Prostate gland (tissue), 2 donors: Measurements from ENCODE around the gene PRR5. TPM values are rescaled to one million over a fixed set of nuclear protein-coding genes. Genes with fewer than 3 reads are reported as not detected.
A peak's percentile ranks its signal among the peaks of the same experiment; 100 is the strongest.

Experiments used
- DNase-seq: peaks from one replicate; pipeline ENCODE4 v3.0.0-alpha.2; 2019; ENCODE audit warnings: low spot score
- H3K27ac ChIP-seq, 2 donors: fragments of 200-600 bp; sonication (generic); 2 replicates each; pipeline ENCODE4 v1.5.1; 2017 to 2019
- H3K27me3 ChIP-seq: fragments of 200-600 bp; sonication (generic); replicated peaks from 2 replicates; pipeline ENCODE4 v1.5.1; 2019; ENCODE audit not compliant: insufficient read depth
- H3K36me3 ChIP-seq, 2 donors: fragments of 200-600 bp; sonication (generic); 1 replicate in 1 of 2; 2 replicates in 1 of 2; pipeline versions ENCODE4 v1.5.1 to v1.8.1; 2017 to 2019
- H3K4me1 ChIP-seq: fragments of 200-600 bp; sonication (generic); replicated peaks from 2 replicates; pipeline ENCODE4 v1.5.1; 2019
- H3K4me3 ChIP-seq, 2 donors: fragments of 200-600 bp; sonication (generic); 2 replicates each; pipeline ENCODE4 v1.5.1; 2017 to 2019
- H3K9me3 ChIP-seq: fragments of 200-600 bp; sonication (generic); 2 replicates; pipeline ENCODE4 v1.5.1; 2017
- POLR2A ChIP-seq: fragments of 450-650 bp; IDR thresholded peaks from one replicate; pipeline ENCODE4 v1.6.1; 2016; ENCODE audit warnings: antibody characterized with exemption, mild to moderate bottlenecking
- POLR2AphosphoS5 ChIP-seq: sonication (generic); formaldehyde crosslinking; IDR thresholded peaks from one replicate; pipeline ENCODE4 v1.6.1; 2017; ENCODE audit warnings: antibody characterized with exemption
- WGBS: methylation state at CpG from one replicate; pipeline ENCODE4 v1.1.5; 2018; 5-methylcytosine and 5-hydroxymethylcytosine counted together
- intact Hi-C: fragments of 100-400 bp; cut with DNase I; formaldehyde crosslinking; loops from one replicate; pipeline ENCODE4 v1.14.2; 2022
- total RNA-seq, 2 donors: library from RNA; depleted of rRNA; stranded (reverse); fragments of >200 nt; gene quantifications; one replicate each; pipeline ENCODE4 v1.1.0, GENCODE V29; 2016
- TF ChIP-seq, protein P1 (sequence below), 4 experiments: fragments of 200-600 bp in 2 of 4; fragments of 450-650 bp in 2 of 4; sonication (generic) in 2 of 4; IDR thresholded peaks; 1 replicate in 3 of 4; 2 replicates in 1 of 4; pipeline ENCODE4 v1.5.1; 2016 to 2019; ENCODE audit warnings: antibody characterized with exemption in 4 of 4, mild to moderate bottlenecking in 2 of 4, moderate library complexity in 2 of 4

PRR5 gene
- total RNA-seq, 2 donors from 2014 or later, result 47.8 to 56.5 TPM

DNA sequence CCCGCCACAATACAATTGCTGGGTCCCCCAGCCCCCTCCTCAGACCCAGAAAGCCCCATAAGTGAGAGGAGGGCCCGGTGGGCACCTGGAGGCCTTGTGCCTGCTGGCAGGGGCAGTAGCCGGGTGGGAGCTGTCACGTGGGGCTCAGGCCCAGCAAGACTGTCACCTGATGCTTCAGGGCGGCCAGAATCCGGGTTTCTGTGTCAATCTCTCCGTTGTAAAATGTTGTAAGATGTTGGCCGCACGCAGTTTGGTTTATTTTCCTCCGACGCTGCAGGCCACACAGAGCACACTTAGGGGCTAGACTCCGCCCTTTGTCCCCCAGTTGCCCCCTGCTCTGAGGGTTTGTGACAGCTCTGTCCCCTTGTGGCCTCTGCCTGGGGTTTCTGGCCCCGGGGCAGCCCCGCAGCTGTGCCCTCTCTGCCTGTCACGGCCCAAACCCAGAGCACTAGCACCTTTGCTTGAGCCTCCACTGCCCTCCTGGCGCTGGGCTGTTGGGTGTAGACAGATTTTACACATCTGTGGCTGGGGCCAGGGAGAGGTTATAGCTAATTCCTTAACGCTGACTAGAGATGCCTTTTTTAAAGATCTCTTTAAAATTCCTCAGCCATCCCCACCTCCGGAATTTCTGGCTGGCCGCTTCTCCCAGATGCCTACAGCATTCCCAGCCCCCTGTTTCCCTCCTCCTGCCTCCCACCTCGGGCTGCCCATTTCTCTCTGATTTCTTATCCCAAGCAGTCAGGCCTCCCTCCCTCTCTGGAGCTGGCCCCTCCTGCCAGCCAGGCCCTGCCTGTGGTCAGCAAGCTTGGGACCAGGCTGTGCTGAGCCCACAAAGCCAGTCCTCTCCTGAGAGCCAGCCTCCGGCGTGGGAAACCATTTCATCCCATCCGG is 3.2 kb upstream of the PRR5 start:
- DNase-seq, result peak; percentile 60
- H3K36me3 ChIP-seq, result no peaks in the 10 kb centered on the region
- H3K27me3 ChIP-seq, result no peaks in the 10 kb centered on the region
- WGBS, result 32% methylated on average over 23 of the region's 23 CpGs
- H3K4me3 ChIP-seq, result no peak overlapping the region
- H3K9me3 ChIP-seq, result no peaks in the 10 kb centered on the region
- TF ChIP-seq, protein P1, sequence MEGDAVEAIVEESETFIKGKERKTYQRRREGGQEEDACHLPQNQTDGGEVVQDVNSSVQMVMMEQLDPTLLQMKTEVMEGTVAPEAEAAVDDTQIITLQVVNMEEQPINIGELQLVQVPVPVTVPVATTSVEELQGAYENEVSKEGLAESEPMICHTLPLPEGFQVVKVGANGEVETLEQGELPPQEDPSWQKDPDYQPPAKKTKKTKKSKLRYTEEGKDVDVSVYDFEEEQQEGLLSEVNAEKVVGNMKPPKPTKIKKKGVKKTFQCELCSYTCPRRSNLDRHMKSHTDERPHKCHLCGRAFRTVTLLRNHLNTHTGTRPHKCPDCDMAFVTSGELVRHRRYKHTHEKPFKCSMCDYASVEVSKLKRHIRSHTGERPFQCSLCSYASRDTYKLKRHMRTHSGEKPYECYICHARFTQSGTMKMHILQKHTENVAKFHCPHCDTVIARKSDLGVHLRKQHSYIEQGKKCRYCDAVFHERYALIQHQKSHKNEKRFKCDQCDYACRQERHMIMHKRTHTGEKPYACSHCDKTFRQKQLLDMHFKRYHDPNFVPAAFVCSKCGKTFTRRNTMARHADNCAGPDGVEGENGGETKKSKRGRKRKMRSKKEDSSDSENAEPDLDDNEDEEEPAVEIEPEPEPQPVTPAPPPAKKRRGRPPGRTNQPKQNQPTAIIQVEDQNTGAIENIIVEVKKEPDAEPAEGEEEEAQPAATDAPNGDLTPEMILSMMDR (IDR thresholded peaks at IDR 0.05), result no peak
- peak; percentile 57 for TF ChIP-seq POLR2AphosphoS5
- TF ChIP-seq POLR2A, result no peak
- H3K27ac ChIP-seq, result peak overlapping the region; percentile 67 to 71
- peaks cover 12% of the 10 kb centered on the region for H3K4me1 ChIP-seq
- intact Hi-C loops, result no loop called here

DNA sequence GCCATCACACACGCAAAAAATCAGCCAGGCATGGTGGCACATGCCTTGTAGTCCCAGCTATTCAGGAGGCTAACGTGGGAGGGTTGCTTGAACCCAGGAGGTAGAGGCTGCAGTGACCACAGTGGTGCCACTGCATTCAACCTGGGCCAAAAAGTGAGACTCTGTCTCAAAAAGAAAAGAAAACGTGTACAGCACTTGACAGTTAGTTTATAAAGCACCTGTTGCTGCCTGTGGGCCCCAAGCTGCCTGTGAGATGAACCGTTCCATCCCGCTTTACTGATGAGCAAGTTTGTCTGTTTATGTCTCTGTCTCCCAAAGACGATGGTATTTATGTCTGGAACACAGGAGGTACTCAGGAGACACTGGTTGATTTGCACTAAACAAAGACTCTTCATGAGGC is 1.5 kb upstream of the PRR5 start:
- intact Hi-C loops, result no loop called here
- Histone ChIP-seq H3K4me1 (peaks cover 12% of the 10 kb centered on the region), H3K27ac (no peak overlapping the region), H3K27me3 (no peaks in the 10 kb centered on the region), H3K4me3 (no peak overlapping the region), H3K36me3 (no peaks in the 10 kb centered on the region), H3K9me3 (no peaks in the 10 kb centered on the region)
- WGBS, result 83% methylated on average over 6 of the region's 6 CpGs
- TF ChIP-seq POLR2AphosphoS5, result no peak
- TF ChIP-seq, protein P1 (IDR thresholded peaks at IDR 0.05), result no peak
- no peak for TF ChIP-seq POLR2A
- DNase-seq, result no peak

DNA sequence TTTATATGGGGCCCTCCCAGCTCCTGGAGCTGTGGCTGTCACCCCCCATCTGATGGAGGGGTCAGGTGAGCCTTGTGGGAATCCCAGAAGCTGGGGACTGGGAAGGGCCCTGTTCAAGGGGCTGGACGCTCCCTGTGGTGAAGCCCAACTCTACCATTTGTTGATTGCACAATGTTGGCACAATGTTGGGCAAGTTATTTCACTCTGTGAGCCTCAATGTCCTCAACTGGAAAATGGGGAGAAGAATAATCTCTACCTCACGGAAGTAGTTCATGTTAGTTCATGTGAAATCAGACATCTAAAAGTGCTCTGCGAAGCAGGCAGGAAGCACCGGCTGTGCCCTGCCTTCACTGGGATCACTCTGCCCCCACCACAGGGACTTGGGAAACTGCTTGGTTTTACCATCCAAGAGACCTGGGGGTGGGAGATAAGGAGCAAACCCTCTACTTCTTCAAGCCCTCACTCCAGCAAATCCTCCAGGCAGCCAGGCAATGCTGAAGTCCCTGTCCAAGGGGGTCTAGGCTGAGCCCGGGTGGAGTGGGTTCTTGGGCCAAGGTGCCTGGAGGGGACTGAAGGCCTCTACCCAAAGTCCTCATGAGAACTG is 715 bp upstream of the PRR5 start:
- Histone ChIP-seq H3K36me3 (no peaks in the 10 kb centered on the region), H3K4me1 (peaks cover 12% of the 10 kb centered on the region), H3K4me3 (no peak overlapping the region), H3K27me3 (no peaks in the 10 kb centered on the region), H3K27ac (peak overlapping the region; percentile 26 to 57), H3K9me3 (no peaks in the 10 kb centered on the region)
- intact Hi-C loops, result no loop called here
- TF ChIP-seq POLR2AphosphoS5 (no peak), POLR2A (no peak)
- TF ChIP-seq, protein P1 (IDR thresholded peaks at IDR 0.05), result no peak
- DNase-seq, result no peak
- WGBS, result 89% methylated on average over 5 of the region's 5 CpGs

DNA sequence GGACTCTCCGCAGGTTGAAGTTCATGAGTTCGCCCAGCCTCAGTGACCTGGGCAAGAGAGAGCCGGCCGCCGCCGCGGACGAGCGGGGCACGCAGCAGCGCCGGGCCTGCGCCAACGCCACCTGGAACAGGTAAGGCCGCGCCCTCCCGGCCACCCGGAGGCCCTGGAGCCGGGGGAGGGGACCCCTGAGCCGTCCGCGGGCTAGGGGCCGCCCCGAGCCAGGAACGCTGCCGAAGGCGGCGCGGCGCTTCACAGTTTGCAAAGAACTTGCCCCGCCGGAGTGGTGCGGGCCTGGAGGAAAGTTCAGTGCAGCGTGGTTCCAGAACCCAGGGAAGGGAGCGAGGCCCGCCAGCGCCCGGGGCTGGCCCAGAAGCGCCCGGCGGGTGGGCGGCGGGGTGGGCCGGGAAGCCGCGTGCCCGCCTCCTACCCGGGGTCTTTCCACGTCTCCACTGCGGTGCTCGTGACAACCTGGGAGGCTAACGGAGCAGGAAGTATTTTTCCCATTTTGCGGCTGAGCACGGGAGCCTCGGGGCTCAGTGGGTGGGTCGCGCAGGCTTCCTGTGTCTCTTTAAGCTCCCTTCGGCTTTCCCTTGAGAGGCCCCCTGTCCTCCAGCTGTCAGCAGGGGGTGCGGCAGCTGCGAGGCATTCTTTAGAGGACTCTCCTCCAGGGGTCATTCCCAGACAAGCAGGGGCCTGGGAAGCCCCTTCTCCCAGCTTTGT is 635 bp downstream of the PRR5 start:
- H3K27me3 ChIP-seq, result no peaks in the 10 kb centered on the region

More for the DNA sequence above, 635 bp downstream of the PRR5 start:
- under 1% methylated on average over 51 of the region's 60 CpGs for WGBS
- no peaks in the 10 kb centered on the region for H3K9me3 ChIP-seq
- H3K36me3 ChIP-seq, result no peaks in the 10 kb centered on the region
- no peak for TF ChIP-seq POLR2AphosphoS5
- TF ChIP-seq, protein P1 (IDR thresholded peaks at IDR 0.05), result peak in 1 of 4 experiments; percentile 8
- TF ChIP-seq POLR2A, result no peak
- DNase-seq, result peak; percentile 23
- H3K4me3 ChIP-seq, result peak overlapping the region; percentile 55 to 63
- peaks cover 12% of the 10 kb centered on the region for H3K4me1 ChIP-seq
- intact Hi-C loops, result no loop called here
- peak overlapping the region in 1 of 2 donors; percentile 3 for H3K27ac ChIP-seq
